A549 (cell line): ENCODE measurements around the gene BEAN1. TPM values are rescaled to one million over a fixed set of nuclear protein-coding genes. Genes with fewer than 3 reads are reported as not detected.

Experiments
- ATAC-seq, 2 experiments: fragments of 200-7000 bp in 1 of 2; fragments of >200 bp in 1 of 2; cut with Nextera tagmentation in 1 of 2; cut with Tn5 transposase in 1 of 2; 3 replicates each; pipeline versions ENCODE4 v1.8.0 to v1.9.1; 2018 to 2020; ENCODE audit warnings: mild to moderate bottlenecking in 1 of 2, moderate library complexity in 1 of 2
- CTCF ChIA-PET: fragments of 300-600 bp; sonication (Branson Sonifier 250); formaldehyde crosslinking; extraction: SDS; loops from one replicate; lab custom pipeline; 2021; ENCODE audit warnings: antibody characterized with exemption, inconsistent platforms; lab: Yijun Ruan, JAX
- POLR2A ChIA-PET: fragments of 350-600 bp; formaldehyde crosslinking; extraction: SDS; loops from one replicate; lab custom pipeline; 2021; ENCODE audit warnings: antibody characterized with exemption, inconsistent platforms; lab: Yijun Ruan, JAX
- DNase-seq, 2 experiments: peaks; one replicate each; pipeline versions ENCODE4 v3.0.0 to v3.0.0-alpha.2; 2011 to 2016; ENCODE audit warnings: low read depth in 1 of 2, low spot score in 1 of 2
- FAIRE-seq: peaks from 2 replicates; lab custom pipeline; 2011; peaks lifted over from hg19 to GRCh38; lab: Jason Lieb, UNC
- H3K27ac ChIP-seq, 2 experiments: fragments of >200 bp; sonication (Bioruptor Twin); formaldehyde crosslinking; 3 replicates each; pipeline ENCODE4 v1.5.1; 2016 to 2017
- H3K4me1 ChIP-seq: fragments of >200 bp; sonication (Bioruptor Twin); formaldehyde crosslinking; 3 replicates; pipeline ENCODE4 v1.6.1; 2016
- H3K4me2 ChIP-seq: fragments of >200 bp; sonication (Bioruptor Twin); formaldehyde crosslinking; 3 replicates; pipeline ENCODE4 v1.6.1; 2016
- H3K4me3 ChIP-seq: fragments of >200 bp; sonication (Bioruptor Twin); formaldehyde crosslinking; 3 replicates; pipeline ENCODE4 v1.5.1; 2016
- H3K9me3 ChIP-seq: fragments of >200 bp; sonication (Bioruptor Twin); formaldehyde crosslinking; 3 replicates; pipeline ENCODE4 v1.6.1; 2016
- CBX2 ChIP-seq: fragments of 200-600 bp; sonication (generic); IDR thresholded peaks from 2 replicates; pipeline ENCODE4 v1.6.1; 2016; ENCODE audit warnings: low read depth, mild to moderate bottlenecking, borderline replicate concordance
- CTCF ChIP-seq: fragments of >200 bp; sonication (Bioruptor Twin); formaldehyde crosslinking; IDR thresholded peaks from 3 replicates; pipeline ENCODE4 v1.5.1; 2016
- EHF ChIP-seq: fragments of 250-450 bp; sonication (Bioruptor Pico); IDR thresholded peaks from 2 replicates; pipeline ENCODE4 v1.5.0; 2020; ENCODE audit warnings: mild to moderate bottlenecking
- ELK1 ChIP-seq: fragments of 150-350 bp; IDR thresholded peaks from 2 replicates; pipeline ENCODE4 v1.6.1; 2014; ENCODE audit warnings: low read depth, mild to moderate bottlenecking, low read length
- FOSB ChIP-seq: fragments of 250-450 bp; sonication (Bioruptor Pico); IDR thresholded peaks from 2 replicates; pipeline ENCODE4 v1.5.0; 2020; ENCODE audit warnings: mild to moderate bottlenecking, moderate library complexity
- HDAC2 ChIP-seq: fragments of 200-600 bp; sonication (generic); IDR thresholded peaks from 2 replicates; pipeline ENCODE4 v1.6.1; 2016
- HOXA7 ChIP-seq: fragments of 250-450 bp; sonication (Bioruptor Pico); IDR thresholded peaks from 2 replicates; pipeline ENCODE4 v1.5.0; 2020; ENCODE audit warnings: mild to moderate bottlenecking, moderate library complexity
- HOXB5 ChIP-seq: fragments of 250-450 bp; sonication (Bioruptor Pico); IDR thresholded peaks from 2 replicates; pipeline ENCODE4 v1.5.0; 2020; ENCODE audit warnings: mild to moderate bottlenecking, moderate library complexity
- JUN ChIP-seq, 2 experiments: fragments of >200 bp; sonication (Bioruptor Twin); formaldehyde crosslinking; IDR thresholded peaks; 2 replicates in 1 of 2; 3 replicates in 1 of 2; pipeline ENCODE4 v1.6.1; 2016 to 2017
- MYC ChIP-seq: IDR thresholded peaks from 2 replicates; pipeline ENCODE4 v1.6.1; 2012; ENCODE audit warnings: mild to moderate bottlenecking, inconsistent platforms, low read length, improper control_type of control experiment, borderline replicate concordance
- POLR2A ChIP-seq: IDR thresholded peaks from 2 replicates; pipeline ENCODE4 v1.6.1; 2012; ENCODE audit warnings: mild to moderate bottlenecking, low read length
- TP53 ChIP-seq: fragments of 250-450 bp; sonication (Bioruptor Pico); IDR thresholded peaks from 2 replicates; pipeline ENCODE4 v1.5.0; 2021; ENCODE audit warnings: mild to moderate bottlenecking, moderate library complexity
- ZSCAN20 ChIP-seq: fragments of 250-450 bp; sonication (Bioruptor Pico); IDR thresholded peaks from 2 replicates; pipeline ENCODE4 v1.8.0; 2022; ENCODE audit warnings: mild to moderate bottlenecking, moderate library complexity
- WGBS: methylation state at CpG from one replicate; pipeline ENCODE4 v1.1.6; 2017; ENCODE audit errors: missing lambda C conversion rate; 5-methylcytosine and 5-hydroxymethylcytosine counted together
- polyA plus RNA-seq, 4 experiments: library from polyadenylated mRNA; depleted of rRNA in 3 of 4; stranded (reverse); fragments of >200 nt; fragmentation: RNase III in 1 of 4; extraction: RNeasy Plus Mini Kit Qiagen cat#74134 plus additional on column Dnase treatment in 1 of 4; gene quantifications; 2 replicates in 3 of 4; 3 replicates in 1 of 4; pipeline ENCODE4 v1.2.3, GENCODE V29; 2011 to 2017
- TF ChIP-seq, protein P1 (sequence below): IDR thresholded peaks from 2 replicates; pipeline ENCODE4 v1.6.1; 2012
- TF ChIP-seq, protein P2 (sequence below): fragments of 250-450 bp; sonication (Bioruptor Pico); IDR thresholded peaks from 2 replicates; pipeline ENCODE4 v1.5.0; 2020; ENCODE audit warnings: low read depth, mild to moderate bottlenecking, moderate library complexity
- TF ChIP-seq, protein P3 (sequence below): fragments of 200-600 bp; sonication (generic); IDR thresholded peaks from 2 replicates; pipeline ENCODE4 v1.6.1; 2016; ENCODE audit warnings: antibody characterized with exemption, mild to moderate bottlenecking, moderate library complexity

BEAN1 gene
- polyA plus RNA-seq, 2 of the 4 experiments (the other 2 are of a cell fraction), result 0.98 to 1.7 TPM

DNA sequence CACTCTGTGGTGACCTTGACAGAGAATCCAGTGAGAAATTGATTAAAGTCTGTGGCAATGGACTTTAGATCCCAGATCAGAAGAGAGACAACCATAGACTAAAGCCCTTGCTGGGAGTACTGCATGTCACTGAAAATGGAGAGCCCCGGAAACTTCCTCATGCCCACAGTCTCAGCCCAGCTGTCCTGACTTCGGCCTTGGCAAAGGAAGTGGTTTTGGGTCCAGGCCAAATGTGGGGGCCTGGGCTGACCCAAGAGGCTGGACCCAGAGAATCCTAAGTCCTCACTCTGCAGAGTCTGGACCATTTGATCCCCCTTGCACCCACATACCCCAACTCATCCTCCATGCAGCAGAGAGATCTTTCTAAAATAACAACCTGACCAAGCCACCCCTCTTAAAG lies 4.7 kb upstream of the BEAN1 start (continued):
- TF ChIP-seq HOXB5 (CRISPR knock-in tag) (no peak), ELK1 (no peak), JUN (IDR thresholded peaks at IDR 0.05) (no peak), MYC (no peak), HOXA7 (no peak), POLR2A (no peak), TP53 (CRISPR knock-in tag) (no peak), EHF (no peak)

- DNase-seq (no peak), FAIRE-seq (no peak), ATAC-seq (no peak)
- peaks cover 6% of the 10 kb centered on the region for H3K4me1 ChIP-seq
- ChIA-PET CTCF (interaction anchor here (0.6 to 1.3 kb wide), 3 partner anchors 11 to 124 kb away, joined by 3 read pairs; no protein-coding TSS in a partner anchor), POLR2A (no interaction called here)
- no peaks in the 10 kb centered on the region for H3K9me3 ChIP-seq
- WGBS, result 92% methylated on average over 1 of the region's 1 CpG
- H3K4me2 ChIP-seq, result no peak overlapping the region
- no peak for TF ChIP-seq CTCF
- TF ChIP-seq ZSCAN20 (CRISPR knock-in tag), result no peak
- no peak overlapping the region for H3K27ac ChIP-seq
- H3K4me3 ChIP-seq, result no peak overlapping the region
These were observed 3.9 kb upstream of the BEAN1 start for GRCh38 chr16:66423177-66423576.

GRCh38 chr16:66425651-66426050 lies 1.4 kb upstream of the BEAN1 start:
- 93% methylated on average over 3 of the region's 8 CpGs for WGBS
- Histone ChIP-seq H3K4me2 (no peak overlapping the region), H3K9me3 (no peaks in the 10 kb centered on the region), H3K27ac (no peak overlapping the region), H3K4me3 (no peak overlapping the region)
- FAIRE-seq (no peak), DNase-seq (no peak)
- CTCF ChIA-PET, result interaction anchor here (1.1 to 1.7 kb wide), 4 partner anchors 11 to 82 kb away, joined by 3 to 7 read pairs (median 4); no protein-coding TSS in a partner anchor
- TF ChIP-seq, protein P1, sequence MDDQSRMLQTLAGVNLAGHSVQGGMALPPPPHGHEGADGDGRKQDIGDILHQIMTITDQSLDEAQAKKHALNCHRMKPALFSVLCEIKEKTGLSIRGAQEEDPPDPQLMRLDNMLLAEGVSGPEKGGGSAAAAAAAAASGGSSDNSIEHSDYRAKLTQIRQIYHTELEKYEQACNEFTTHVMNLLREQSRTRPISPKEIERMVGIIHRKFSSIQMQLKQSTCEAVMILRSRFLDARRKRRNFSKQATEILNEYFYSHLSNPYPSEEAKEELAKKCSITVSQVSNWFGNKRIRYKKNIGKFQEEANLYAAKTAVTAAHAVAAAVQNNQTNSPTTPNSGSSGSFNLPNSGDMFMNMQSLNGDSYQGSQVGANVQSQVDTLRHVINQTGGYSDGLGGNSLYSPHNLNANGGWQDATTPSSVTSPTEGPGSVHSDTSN, result no peak
- TF ChIP-seq, protein P2, sequence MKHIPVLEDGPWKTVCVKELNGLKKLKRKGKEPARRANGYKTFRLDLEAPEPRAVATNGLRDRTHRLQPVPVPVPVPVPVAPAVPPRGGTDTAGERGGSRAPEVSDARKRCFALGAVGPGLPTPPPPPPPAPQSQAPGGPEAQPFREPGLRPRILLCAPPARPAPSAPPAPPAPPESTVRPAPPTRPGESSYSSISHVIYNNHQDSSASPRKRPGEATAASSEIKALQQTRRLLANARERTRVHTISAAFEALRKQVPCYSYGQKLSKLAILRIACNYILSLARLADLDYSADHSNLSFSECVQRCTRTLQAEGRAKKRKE (CRISPR knock-in tag), result no peak
- TF ChIP-seq FOSB, result no peak
- TF ChIP-seq CBX2, result no peak
- TF ChIP-seq, protein P3, sequence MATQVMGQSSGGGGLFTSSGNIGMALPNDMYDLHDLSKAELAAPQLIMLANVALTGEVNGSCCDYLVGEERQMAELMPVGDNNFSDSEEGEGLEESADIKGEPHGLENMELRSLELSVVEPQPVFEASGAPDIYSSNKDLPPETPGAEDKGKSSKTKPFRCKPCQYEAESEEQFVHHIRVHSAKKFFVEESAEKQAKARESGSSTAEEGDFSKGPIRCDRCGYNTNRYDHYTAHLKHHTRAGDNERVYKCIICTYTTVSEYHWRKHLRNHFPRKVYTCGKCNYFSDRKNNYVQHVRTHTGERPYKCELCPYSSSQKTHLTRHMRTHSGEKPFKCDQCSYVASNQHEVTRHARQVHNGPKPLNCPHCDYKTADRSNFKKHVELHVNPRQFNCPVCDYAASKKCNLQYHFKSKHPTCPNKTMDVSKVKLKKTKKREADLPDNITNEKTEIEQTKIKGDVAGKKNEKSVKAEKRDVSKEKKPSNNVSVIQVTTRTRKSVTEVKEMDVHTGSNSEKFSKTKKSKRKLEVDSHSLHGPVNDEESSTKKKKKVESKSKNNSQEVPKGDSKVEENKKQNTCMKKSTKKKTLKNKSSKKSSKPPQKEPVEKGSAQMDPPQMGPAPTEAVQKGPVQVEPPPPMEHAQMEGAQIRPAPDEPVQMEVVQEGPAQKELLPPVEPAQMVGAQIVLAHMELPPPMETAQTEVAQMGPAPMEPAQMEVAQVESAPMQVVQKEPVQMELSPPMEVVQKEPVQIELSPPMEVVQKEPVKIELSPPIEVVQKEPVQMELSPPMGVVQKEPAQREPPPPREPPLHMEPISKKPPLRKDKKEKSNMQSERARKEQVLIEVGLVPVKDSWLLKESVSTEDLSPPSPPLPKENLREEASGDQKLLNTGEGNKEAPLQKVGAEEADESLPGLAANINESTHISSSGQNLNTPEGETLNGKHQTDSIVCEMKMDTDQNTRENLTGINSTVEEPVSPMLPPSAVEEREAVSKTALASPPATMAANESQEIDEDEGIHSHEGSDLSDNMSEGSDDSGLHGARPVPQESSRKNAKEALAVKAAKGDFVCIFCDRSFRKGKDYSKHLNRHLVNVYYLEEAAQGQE, result no peak
- no peak for TF ChIP-seq HDAC2
- TF ChIP-seq, all 56 proteins: peak for 0
- peaks cover 6% of the 10 kb centered on the region for H3K4me1 ChIP-seq
- no peak for ATAC-seq
- POLR2A ChIA-PET, result interaction anchor here (0.6 kb wide), 1 partner anchor 46 kb away, joined by 3 read pairs; no protein-coding TSS in a partner anchor
